HG02938 (cell line): ENCODE results near the gene LYVE1.
A peak's percentile ranks its signal among the peaks of the same experiment; 100 is the strongest.
"Not testable (repeated sequence)": the region's sequence is repeated elsewhere in the genome, so short reads cannot be mapped to it uniquely, and the experiment has no call there.

Experiments used
- ATAC-seq: cut with Tn5 transposase; IDR thresholded peaks from one replicate; pipeline ENCODE4 v1.9.1; 2021; ENCODE audit warnings: mild to moderate bottlenecking, moderate library complexity; ENCODE audit not compliant: unreplicated experiment

Gene LYVE1, protein sequence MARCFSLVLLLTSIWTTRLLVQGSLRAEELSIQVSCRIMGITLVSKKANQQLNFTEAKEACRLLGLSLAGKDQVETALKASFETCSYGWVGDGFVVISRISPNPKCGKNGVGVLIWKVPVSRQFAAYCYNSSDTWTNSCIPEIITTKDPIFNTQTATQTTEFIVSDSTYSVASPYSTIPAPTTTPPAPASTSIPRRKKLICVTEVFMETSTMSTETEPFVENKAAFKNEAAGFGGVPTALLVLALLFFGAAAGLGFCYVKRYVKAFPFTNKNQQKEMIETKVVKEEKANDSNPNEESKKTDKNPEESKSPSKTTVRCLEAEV

GRCh38 chr11:10568486-10568941 lies at the start of gene LYVE1:
LYVE1 (minus strand) TSS chr11:10568665; CDS start chr11:10568532, 133 bp downstream.
- ATAC-seq, result no peak

DNA sequence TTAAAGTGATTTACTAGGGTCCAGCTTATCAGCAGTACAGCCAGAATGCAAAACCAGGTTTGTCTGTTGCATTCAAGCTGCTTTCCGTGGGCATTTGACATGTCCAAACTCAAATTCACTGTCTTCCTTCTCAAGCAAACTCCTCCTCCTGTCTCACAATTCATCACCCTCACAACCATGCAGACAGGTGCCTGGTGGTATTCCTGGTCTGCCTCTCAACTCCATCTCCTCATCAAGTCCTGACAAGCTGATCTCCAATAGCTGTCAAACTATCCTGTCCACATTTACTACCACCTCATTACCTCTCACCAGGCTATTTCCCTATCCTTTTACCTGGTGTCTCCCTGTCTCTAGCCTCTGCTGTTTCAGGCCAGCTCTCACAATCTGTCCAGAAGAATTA lies 49.1 kb upstream of the LYVE1 start:
- no peak for ATAC-seq

DNA sequence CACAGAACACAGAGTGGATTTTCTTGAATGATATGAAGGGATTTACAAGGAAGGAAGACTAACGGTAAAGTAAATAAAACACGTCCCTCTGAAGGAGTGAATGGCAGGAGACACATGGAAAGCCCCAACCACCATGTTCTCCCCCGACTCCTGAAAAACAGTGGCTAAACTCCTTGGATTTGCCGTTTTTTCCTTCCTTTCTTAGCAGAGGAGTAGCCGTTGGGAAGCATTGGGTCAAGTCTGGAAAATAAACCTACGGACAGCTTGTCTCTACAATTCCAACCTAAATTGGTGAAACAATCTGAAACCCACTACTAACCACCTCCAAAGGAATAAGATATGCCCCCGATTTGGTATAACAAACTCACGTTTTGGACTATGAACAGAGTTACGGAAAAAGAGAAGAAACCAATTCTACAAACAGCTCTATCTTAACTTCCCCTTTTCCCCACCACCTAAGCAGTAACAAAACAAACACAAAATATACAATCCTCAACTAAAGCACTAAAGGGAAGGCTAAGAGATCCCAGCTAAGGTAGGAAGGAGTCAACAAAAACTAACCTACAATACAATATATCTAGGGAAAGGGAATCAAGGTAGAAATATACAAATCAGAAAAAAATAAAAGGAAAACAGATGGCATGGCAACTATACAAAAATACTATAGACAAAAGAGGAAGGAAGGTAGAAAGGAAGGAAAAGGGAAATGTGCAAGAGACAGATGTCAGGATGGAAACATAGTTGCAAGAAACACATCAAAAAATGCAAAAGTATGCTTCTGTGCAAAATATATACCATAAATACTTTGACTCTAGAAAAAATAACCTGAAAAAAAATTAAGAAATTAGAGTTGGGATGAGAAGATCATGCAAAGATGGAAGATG lies 43.8 kb upstream of the LYVE1 start:
- ATAC-seq, result no peak

DNA sequence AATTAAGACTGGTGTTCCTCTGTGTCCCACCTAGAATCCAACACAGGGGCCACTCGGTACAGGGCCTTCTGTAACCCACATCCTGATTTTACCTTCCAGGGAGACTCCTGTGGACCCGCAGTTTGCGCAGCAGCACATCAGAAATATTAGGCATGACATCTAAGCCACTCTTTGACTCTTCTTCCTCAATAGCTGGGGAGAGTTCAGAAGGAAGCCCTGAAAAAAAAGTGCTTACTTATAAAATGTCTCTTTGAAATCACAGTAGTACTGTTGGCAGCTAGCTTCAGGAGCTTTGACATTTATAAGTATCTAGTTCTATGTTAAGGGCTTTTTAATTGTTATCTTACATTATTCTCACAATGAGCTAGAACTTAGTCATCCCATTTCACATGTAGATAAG lies 41.2 kb upstream of the LYVE1 start:
- no peak for ATAC-seq

DNA sequence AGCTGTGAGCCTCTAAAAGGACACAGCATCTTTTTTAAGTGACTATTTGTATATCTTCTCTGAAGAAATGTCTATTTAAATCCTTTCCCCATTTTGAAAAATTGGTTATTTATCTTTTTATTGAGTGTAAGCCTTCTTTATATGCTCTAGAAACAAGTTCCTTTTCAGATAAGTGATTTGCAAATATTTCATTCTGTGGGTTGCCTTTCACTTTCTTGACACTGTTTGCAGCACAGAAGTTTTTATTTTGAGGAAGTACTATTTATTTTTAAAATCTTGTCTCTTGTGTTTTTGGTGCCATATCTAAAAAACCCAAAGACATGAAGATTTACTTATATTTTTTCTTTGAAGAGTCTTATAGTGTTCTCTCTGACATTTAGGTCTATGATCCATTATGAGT lies 40.1 kb upstream of the LYVE1 start:
- ATAC-seq, result no peak

DNA sequence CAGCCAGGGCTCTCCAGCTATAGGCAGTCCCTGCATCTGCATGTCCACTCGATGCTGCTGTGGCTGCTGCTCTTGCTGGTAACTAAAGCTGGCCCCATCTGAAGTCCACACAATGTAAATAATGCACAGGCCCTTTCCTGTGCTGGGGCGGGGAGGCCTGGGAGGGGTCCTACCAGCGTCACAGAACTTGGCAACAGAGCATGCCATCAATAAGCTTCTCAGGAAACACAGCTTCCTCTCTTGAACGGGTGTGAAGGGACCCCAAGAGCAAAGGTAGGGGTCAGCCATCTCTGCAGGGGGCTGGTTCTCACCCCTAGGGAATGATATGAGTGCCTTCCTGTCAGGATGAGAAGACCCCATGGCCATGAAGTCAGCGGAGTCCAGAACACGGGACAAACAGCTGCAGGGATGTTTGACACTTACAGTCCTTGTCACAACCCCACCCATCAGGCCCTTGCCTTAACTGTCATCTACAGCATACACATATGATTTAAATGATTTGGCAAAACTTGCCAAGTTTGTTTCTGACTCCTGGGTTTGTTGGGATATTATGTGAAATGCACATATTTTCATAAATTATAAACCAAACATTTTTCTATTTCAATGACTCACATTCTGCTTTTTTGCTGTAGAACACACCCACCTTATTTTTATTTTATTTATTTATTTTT lies 39.1 kb upstream of the LYVE1 start:
- ATAC-seq, result no peak

- peak; percentile 44 for ATAC-seq
Observed at GRCh38 chr11:10606536-10607208, 38.2 kb upstream of the LYVE1 start.

DNA sequence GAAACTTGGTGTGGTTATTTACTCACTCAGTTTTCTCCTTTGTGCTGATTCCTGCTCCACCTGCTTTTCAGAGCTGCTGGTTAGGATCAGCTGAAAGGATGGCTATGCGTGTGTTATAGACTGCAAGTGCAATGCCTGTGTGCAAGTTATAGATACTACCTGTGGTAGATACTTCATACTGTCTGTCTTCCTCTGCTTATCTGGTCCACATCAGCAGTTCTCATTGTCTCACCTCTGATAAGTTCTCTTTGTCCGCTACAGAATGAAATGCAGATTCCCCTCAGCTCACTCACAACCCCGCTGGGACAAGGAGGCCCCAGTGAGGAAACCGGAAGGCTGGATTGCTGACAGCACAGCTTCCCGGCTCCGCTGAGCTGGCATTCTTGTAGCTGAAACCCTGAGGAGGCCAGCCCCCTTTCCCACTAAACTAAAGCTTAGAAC lies 37.5 kb upstream of the LYVE1 start:
- no peak for ATAC-seq

GRCh38 chr11:10604798-10605197 lies 36.3 kb upstream of the LYVE1 start:
- ATAC-seq, result no peak

DNA sequence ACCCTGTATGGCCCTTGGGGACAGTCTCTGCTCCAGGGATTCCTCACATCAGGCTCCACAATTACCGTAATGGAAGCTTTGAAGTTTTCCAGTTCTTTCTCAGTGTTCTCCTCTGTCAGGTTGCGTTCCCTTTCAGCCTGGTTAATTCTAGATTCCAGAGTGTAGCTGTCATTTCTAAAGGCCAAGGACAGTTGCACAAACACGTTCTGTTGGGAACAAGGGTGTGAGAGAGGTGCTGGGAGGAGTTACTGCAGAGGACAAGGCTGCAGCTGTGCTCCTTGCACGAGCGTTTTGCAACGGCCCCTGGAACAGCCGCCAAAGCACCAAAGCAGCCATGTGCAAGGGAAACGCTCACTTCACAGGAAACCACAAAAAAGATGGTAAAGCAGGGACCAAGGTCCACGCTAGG lies 35.9 kb upstream of the LYVE1 start:
- ATAC-seq, result no peak

DNA sequence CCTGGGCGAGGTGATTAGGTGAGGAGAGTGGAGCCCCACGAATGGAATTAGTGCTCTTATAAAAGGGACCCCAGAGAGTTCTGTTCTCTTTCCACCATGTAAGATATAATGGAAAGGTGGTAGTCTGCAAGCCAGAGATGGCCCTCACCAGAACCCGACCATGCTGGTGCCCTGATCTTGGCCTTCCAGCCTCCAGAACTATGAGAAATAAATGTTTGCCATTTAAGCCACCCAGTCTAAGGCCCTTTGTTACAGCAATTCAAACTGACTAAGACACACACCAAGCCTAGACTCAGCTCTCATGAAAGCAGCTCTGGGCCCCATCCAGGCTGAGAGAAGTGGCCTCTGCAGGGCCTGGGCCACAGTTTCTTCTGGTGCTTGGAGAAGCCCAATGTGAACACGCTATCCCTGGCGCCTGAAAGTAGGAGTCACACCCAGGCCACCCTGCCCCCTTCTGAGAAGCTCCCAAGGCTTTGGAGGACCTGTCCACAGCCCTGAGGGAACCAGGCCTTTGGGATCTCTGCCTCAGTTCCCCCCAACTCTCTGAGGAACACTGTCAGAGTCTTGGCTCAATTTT lies 35.3 kb upstream of the LYVE1 start:
- no peak for ATAC-seq

DNA sequence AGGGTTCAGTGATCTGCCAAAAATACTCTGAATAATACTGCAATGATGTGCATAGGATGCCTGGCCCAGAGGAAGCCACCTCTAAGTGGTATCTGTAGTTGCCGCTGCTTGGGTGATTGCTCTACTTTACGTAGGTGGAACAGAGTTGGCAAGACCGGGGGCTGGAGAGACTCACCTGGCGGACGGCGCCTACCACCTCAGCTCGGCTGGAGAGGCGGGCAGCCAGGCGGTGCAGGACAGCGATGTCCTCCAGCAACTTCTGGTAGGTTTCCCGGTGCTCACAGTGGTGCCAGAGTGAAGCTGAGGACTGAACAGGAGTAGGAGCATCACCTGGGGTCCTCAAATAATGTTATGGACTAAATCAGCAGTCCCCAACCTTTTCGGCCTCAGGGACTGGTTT lies 34.5 kb upstream of the LYVE1 start:
- ATAC-seq, result no peak

- ATAC-seq, result no peak
Observed at GRCh38 chr11:10602366-10602765, 33.9 kb upstream of the LYVE1 start.

DNA sequence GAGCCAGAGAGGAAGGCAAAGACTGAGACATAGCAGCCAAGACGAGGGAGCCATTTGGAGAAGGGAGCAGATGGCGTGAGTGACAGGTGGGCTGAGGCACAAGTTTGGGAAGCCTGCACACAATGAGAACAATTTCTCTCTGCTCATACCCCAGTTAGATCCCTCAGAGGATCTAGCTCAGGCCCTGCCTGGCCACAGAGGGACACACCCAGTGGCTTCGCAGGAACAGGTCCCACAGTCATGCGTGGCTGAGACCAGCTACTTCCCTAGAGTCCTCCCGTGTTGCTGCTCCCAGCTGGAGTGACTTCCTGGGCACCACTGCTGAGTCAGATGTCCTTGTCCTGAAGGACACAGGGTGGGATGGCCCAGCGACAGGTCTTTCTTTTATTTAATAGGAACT lies 33.4 kb upstream of the LYVE1 start:
- ATAC-seq, result no peak

GRCh38 chr11:10600570-10601248 lies 32.2 kb upstream of the LYVE1 start:
- ATAC-seq, result no peak

GRCh38 chr11:10599388-10600175 lies 31.1 kb upstream of the LYVE1 start:
- no peak for ATAC-seq

- no peak for ATAC-seq
Observed at GRCh38 chr11:10598816-10599215, 30.4 kb upstream of the LYVE1 start.

DNA sequence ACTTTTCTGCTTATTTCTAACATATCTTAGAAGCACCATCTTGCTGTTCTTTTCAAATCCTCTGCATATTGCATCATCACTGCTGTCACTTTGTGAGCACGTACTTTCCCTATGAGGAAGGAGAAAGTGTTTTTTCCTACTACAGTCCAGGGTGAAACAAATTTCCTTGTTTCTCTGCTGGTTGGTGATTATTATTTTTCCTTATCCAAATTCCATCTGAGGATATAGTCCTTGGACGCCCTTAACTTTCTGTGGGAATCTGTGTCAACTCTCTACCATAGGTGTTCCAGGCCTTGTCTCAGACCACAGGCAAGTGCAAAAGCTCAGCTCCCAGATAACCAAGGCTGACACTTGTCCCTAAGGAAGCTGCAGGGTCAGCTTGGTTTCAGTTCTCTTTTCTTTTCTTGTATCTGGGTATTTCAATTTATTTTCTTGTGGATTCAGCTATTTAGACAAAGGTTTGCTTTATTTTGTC lies 29.4 kb upstream of the LYVE1 start:
- ATAC-seq, result no peak

DNA sequence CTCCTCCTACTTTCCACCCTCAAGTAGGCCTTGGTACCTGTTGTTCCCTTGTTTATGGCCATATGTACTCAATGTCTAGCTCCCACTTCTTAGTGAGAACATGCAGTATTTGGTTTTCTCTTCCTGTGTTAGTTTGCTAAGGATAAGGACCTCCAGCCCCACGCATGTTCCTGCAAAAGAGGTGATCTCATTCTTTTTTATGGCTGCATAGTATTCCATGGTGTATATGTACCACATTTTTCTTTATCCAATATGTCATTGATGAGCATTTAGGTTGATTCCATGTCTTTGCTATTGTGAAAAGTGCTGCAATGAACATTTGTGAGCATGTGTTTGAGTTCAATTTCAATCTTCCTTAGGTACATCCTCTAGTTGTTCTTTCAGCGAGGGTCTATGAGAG lies 27.4 kb upstream of the LYVE1 start:
- not testable (repeated sequence) for ATAC-seq
